D721Med (cell line): ENCODE data around the gene BNC2.

Experiments
- DNase-seq: peaks from one replicate; pipeline ENCODE4 v3.0.0; 2011; ENCODE audit warnings: low spot score; ENCODE audit not compliant: insufficient read length
- FAIRE-seq: peaks from 2 replicates; lab custom pipeline; 2011; peaks lifted over from hg19 to GRCh38; lab: Jason Lieb, UNC
- CTCF ChIP-seq: IDR thresholded peaks from 2 replicates; pipeline ENCODE4 v1.5.1; 2012; ENCODE audit warnings: mild to moderate bottlenecking, control low read depth; ENCODE audit not compliant: insufficient read depth; ENCODE audit errors: missing control alignments

Gene BNC2

GRCh38 chr9:16450043-16450442 lies 420.4 kb downstream of the BNC2 start:
- DNase-seq (no peak), FAIRE-seq (no peak)
- TF ChIP-seq CTCF = no peak

- FAIRE-seq = no peak
- TF ChIP-seq CTCF = no peak
These were observed 421.3 kb downstream of the BNC2 start for GRCh38 chr9:16449076-16449730.

GRCh38 chr9:16447946-16448345 lies 422.5 kb downstream of the BNC2 start:
- no peak for FAIRE-seq
- TF ChIP-seq CTCF = no peak
- no peak for DNase-seq

More at GRCh38 chr9:16449076-16449730, 421.3 kb downstream of the BNC2 start:
- no peak for DNase-seq

- no peak for TF ChIP-seq CTCF
- DNase-seq (no peak), FAIRE-seq (no peak)
These were observed 423.8 kb downstream of the BNC2 start for GRCh38 chr9:16446636-16447035.

- FAIRE-seq (no peak), DNase-seq (no peak)
- TF ChIP-seq CTCF = no peak
These were observed 425.1 kb downstream of the BNC2 start for GRCh38 chr9:16445141-16445920.

- DNase-seq (no peak), FAIRE-seq (no peak)
These were observed 427.8 kb downstream of the BNC2 start for GRCh38 chr9:16442622-16443021.

More at GRCh38 chr9:16442622-16443021, 427.8 kb downstream of the BNC2 start:
- TF ChIP-seq CTCF = no peak
